ENCODE measurements around the gene MAP3K13.

The MAP3K13 gene

GRCh38 chr3:185397676-185398075 is 34.7 kb downstream of the MAP3K13 start:
- no peak for TF ChIP-seq CTCF (IDR thresholded peaks at IDR 0.05)
- DNase-seq, result no peak
- no peaks in the 10 kb centered on the region for H3K36me3 Mint-ChIP-seq (ENCODE audit: low read depth)
- H3K9me3 Mint-ChIP-seq, result no peaks in the 10 kb centered on the region
- no peaks in the 10 kb centered on the region for H3K27me3 Mint-ChIP-seq (ENCODE audit: low read depth, poor library complexity)
- H3K4me1 Mint-ChIP-seq, result peaks cover 16% of the 10 kb centered on the region
- peak overlapping the region; percentile 88 for H3K27ac Mint-ChIP-seq
- peak overlapping the region; percentile 47 for H3K4me3 Mint-ChIP-seq

GRCh38 chr3:185399737-185400667 is 37.1 kb downstream of the MAP3K13 start:
- H3K9me3 Mint-ChIP-seq, result no peaks in the 10 kb centered on the region
- H3K4me3 Mint-ChIP-seq, result no peak overlapping the region
- TF ChIP-seq CTCF (IDR thresholded peaks at IDR 0.05), result no peak
- no peak for DNase-seq
- H3K27me3 Mint-ChIP-seq (ENCODE audit: low read depth, poor library complexity), result peaks cover 4% of the 10 kb centered on the region
- no peak overlapping the region for H3K27ac Mint-ChIP-seq
- no peaks in the 10 kb centered on the region for H3K36me3 Mint-ChIP-seq (ENCODE audit: low read depth)
- peaks cover 22% of the 10 kb centered on the region for H3K4me1 Mint-ChIP-seq

GRCh38 chr3:185400866-185401265 is 37.9 kb downstream of the MAP3K13 start:
- TF ChIP-seq CTCF (IDR thresholded peaks at IDR 0.05), result no peak
- Mint-ChIP-seq H3K4me1 (peaks cover 29% of the 10 kb centered on the region), H3K4me3 (no peak overlapping the region), H3K36me3 (ENCODE audit: low read depth) (no peaks in the 10 kb centered on the region), H3K27ac (no peak overlapping the region), H3K9me3 (no peaks in the 10 kb centered on the region), H3K27me3 (ENCODE audit: low read depth, poor library complexity) (peaks cover 4% of the 10 kb centered on the region)
- no peak for DNase-seq

GRCh38 chr3:185401319-185401955 is 38.5 kb downstream of the MAP3K13 start:
- no peak overlapping the region for H3K4me3 Mint-ChIP-seq
- H3K27me3 Mint-ChIP-seq (ENCODE audit: low read depth, poor library complexity), result peaks cover 4% of the 10 kb centered on the region
- TF ChIP-seq CTCF (IDR thresholded peaks at IDR 0.05), result no peak
- no peaks in the 10 kb centered on the region for H3K36me3 Mint-ChIP-seq (ENCODE audit: low read depth)
- no peak overlapping the region for H3K27ac Mint-ChIP-seq
- peak; percentile 39 for DNase-seq
- peaks cover 30% of the 10 kb centered on the region for H3K4me1 Mint-ChIP-seq
- H3K9me3 Mint-ChIP-seq, result no peaks in the 10 kb centered on the region

GRCh38 chr3:185402561-185402960 is 39.6 kb downstream of the MAP3K13 start:
- Mint-ChIP-seq H3K4me1 (peaks cover 24% of the 10 kb centered on the region), H3K9me3 (no peaks in the 10 kb centered on the region), H3K27ac (no peak overlapping the region), H3K4me3 (no peak overlapping the region), H3K27me3 (ENCODE audit: low read depth, poor library complexity) (peaks cover 4% of the 10 kb centered on the region), H3K36me3 (ENCODE audit: low read depth) (no peaks in the 10 kb centered on the region)
- DNase-seq, result no peak
- no peak for TF ChIP-seq CTCF (IDR thresholded peaks at IDR 0.05)
